ENCODE data around the gene MXD3.

The MXD3 gene

GRCh38 chr5:177333420-177334154 lies 21.9 kb upstream of the MXD3 start:
- POLR2A ChIA-PET = no interaction called here
- CTCF ChIA-PET = interaction anchor here (1.1 to 2.1 kb wide), 4 partner anchors 18 to 28 kb away, joined by 3 to 9 read pairs (median 5); partner anchors contain the start of gene LMAN2
- no peak for TF ChIP-seq CTCF (IDR thresholded peaks at IDR 0.05; ENCODE audit: control extremely low read depth, extremely low read depth, low read depth, missing control alignments)
- DNase-seq (ENCODE audit: extremely low spot score) = no peak

- ChIA-PET POLR2A (no interaction called here), CTCF (interaction anchor here (1.2 to 3.5 kb wide), 4 partner anchors 9 to 26 kb away, joined by 3 to 17 read pairs (median 5); partner anchors contain the start of genes LMAN2 and MXD3)
- no peak for DNase-seq (ENCODE audit: extremely low spot score)
- TF ChIP-seq CTCF (IDR thresholded peaks at IDR 0.05; ENCODE audit: control extremely low read depth, extremely low read depth, low read depth, missing control alignments) = no peak
Observed at GRCh38 chr5:177332896-177333260, 21.2 kb upstream of the MXD3 start.

- TF ChIP-seq CTCF (IDR thresholded peaks at IDR 0.05; ENCODE audit: control extremely low read depth, extremely low read depth, low read depth, missing control alignments) = no peak
- ChIA-PET CTCF (interaction anchor here (1.1 to 3.5 kb wide), 7 partner anchors 9 to 27 kb away, joined by 3 to 17 read pairs (median 3); partner anchors contain the start of genes LMAN2 and MXD3), POLR2A (no interaction called here)
- no peak for DNase-seq (ENCODE audit: extremely low spot score)
Observed at GRCh38 chr5:177332031-177332895, 20.6 kb upstream of the MXD3 start.

- ChIA-PET CTCF (interaction anchor here (0.9 to 3.5 kb wide), 7 partner anchors 9 to 58 kb away, joined by 3 to 17 read pairs (median 3); partner anchors contain the start of gene MXD3), POLR2A (no interaction called here)
- TF ChIP-seq CTCF (IDR thresholded peaks at IDR 0.05; ENCODE audit: control extremely low read depth, extremely low read depth, low read depth, missing control alignments) = no peak
- no peak for DNase-seq (ENCODE audit: extremely low spot score)
Observed at GRCh38 chr5:177330991-177331842, 19.5 kb upstream of the MXD3 start.

- CTCF ChIA-PET = interaction anchor here (0.8 to 3.5 kb wide), 5 partner anchors 12 to 218 kb away, joined by 3 to 17 read pairs (median 3); partner anchors contain the start of gene MXD3
- no peak for TF ChIP-seq CTCF (IDR thresholded peaks at IDR 0.05; ENCODE audit: control extremely low read depth, extremely low read depth, low read depth, missing control alignments)
- POLR2A ChIA-PET = no interaction called here
Observed at GRCh38 chr5:177329883-177330282, 18.2 kb upstream of the MXD3 start.

More at GRCh38 chr5:177329883-177330282, 18.2 kb upstream of the MXD3 start:
- DNase-seq (ENCODE audit: extremely low spot score) = no peak

Data from GM10248 (cell line).